Ovary (tissue), 3 donors: ENCODE results near the gene TERT.

ENCODE experiments used
- EP300 ChIP-seq: sonication (generic); formaldehyde crosslinking; IDR thresholded peaks from one replicate; pipeline ENCODE4 v1.6.1; 2017; ENCODE audit warnings: antibody characterized with exemption
- POLR2A ChIP-seq: fragments of 450-650 bp; IDR thresholded peaks from one replicate; pipeline ENCODE4 v1.6.1; 2017; ENCODE audit warnings: antibody characterized with exemption, mild to moderate bottlenecking, moderate library complexity
- TF ChIP-seq, protein P1 (sequence below), 3 donors: fragments of 450-650 bp in 2 of 3; fragments of 200-600 bp in 1 of 3; IDR thresholded peaks; one replicate each; pipeline versions ENCODE4 v1.5.1 to v1.8.0; 2016 to 2022; ENCODE audit warnings: antibody characterized with exemption in 3 of 3, mild to moderate bottlenecking in 1 of 3
- donor health status: DM: no; HTN: no; CAD: no.

DNA sequence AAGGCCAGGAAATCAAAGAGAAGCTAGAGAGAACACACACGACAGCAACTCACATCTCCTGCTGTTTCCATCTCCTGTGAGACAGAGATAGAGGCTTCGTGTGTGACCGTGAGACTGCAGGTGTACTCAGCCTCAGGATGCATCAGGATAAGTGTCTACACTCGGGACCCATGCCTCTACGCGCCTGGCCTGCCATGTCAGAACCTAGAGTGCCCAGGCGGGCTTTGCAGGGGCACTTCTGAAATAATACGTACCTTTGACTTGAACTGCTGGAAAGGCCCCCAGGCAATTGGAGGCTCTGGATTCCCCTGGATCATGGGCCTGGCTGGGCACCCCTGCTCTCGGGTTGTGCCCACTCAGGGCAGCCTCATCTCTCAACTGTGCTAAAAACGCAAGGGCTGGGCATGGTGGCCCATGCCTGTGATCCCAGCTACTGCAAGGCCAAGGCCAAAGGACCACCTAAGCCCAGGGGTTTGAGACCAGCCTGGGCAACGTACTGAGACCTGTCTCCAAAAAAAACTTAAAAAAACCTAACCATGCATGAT lies 37.1 kb upstream of the TERT start:
- TF ChIP-seq EP300 (no peak), POLR2A (no peak)
- TF ChIP-seq, protein P1, sequence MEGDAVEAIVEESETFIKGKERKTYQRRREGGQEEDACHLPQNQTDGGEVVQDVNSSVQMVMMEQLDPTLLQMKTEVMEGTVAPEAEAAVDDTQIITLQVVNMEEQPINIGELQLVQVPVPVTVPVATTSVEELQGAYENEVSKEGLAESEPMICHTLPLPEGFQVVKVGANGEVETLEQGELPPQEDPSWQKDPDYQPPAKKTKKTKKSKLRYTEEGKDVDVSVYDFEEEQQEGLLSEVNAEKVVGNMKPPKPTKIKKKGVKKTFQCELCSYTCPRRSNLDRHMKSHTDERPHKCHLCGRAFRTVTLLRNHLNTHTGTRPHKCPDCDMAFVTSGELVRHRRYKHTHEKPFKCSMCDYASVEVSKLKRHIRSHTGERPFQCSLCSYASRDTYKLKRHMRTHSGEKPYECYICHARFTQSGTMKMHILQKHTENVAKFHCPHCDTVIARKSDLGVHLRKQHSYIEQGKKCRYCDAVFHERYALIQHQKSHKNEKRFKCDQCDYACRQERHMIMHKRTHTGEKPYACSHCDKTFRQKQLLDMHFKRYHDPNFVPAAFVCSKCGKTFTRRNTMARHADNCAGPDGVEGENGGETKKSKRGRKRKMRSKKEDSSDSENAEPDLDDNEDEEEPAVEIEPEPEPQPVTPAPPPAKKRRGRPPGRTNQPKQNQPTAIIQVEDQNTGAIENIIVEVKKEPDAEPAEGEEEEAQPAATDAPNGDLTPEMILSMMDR (IDR thresholded peaks at IDR 0.05) = no peak
